K562 (cell line): Measurements from ENCODE around the gene STX19. TPM values are rescaled to one million over a fixed set of nuclear protein-coding genes. Genes with fewer than 3 reads are reported as not detected.

Experiments
- ATAC-seq: fragments of 200-7000 bp; cut with Tn5 transposase; 3 replicates; pipeline ENCODE4 v1.9.1; 2020; ENCODE audit warnings: moderate library complexity
- BruUV-seq: library from RNA; stranded (reverse); fragments of 400-500 nt; replicated peaks from 2 replicates; lab custom pipeline; 2021; lab: Mats Ljungman, UMichigan
- CTCF ChIA-PET: fragments of 300-600 bp; formaldehyde crosslinking; extraction: SDS; loops from one replicate; lab custom pipeline; 2021; ENCODE audit warnings: low intra/inter-chr PET ratio; lab: Yijun Ruan, JAX
- POLR2A ChIA-PET: fragments of 300-600, 350-650 bp; sonication (Branson Sonifier 250); formaldehyde crosslinking; extraction: SDS; loops from one replicate; lab custom pipeline; 2021; ENCODE audit warnings: antibody characterized with exemption, inconsistent platforms; lab: Yijun Ruan, JAX
- DNase-seq, 4 experiments: peaks; one replicate each; pipeline versions ENCODE4 v3.0.0 to v3.0.0-alpha.2; 2011 to 2018; ENCODE audit warnings: low spot score in 3 of 4, mixed read lengths in 3 of 4; ENCODE audit errors: extremely low read depth in 1 of 4
- FAIRE-seq: peaks from 2 replicates; lab custom pipeline; 2011; peaks lifted over from hg19 to GRCh38; lab: Jason Lieb, UNC
- H2AFZ ChIP-seq: 2 replicates; pipeline ENCODE4 v1.6.0; 2011; ENCODE audit warnings: low read depth, low read length, control low read depth, inconsistent platforms
- H3K27ac ChIP-seq: fragments of 200-600 bp; 3 replicates; pipeline ENCODE4 v1.8.0; 2011; ENCODE audit warnings: low read depth, mild to moderate bottlenecking, control low read depth, inconsistent platforms, low read length, moderate library complexity, mixed read lengths; ENCODE audit errors: extremely low read depth
- H3K27me3 ChIP-seq, 2 experiments: fragments of 300-600 bp in 1 of 2; 2 replicates in 1 of 2; 3 replicates in 1 of 2; pipeline versions ENCODE4 v1.6.0 to v1.8.0; 2011; ENCODE audit warnings: inconsistent platforms in 2 of 2, low read length in 2 of 2, mild to moderate bottlenecking in 1 of 2, mixed read lengths in 1 of 2, moderate library complexity in 1 of 2; ENCODE audit not compliant: control insufficient read depth in 2 of 2, insufficient read depth in 2 of 2
- H3K36me3 ChIP-seq: fragments of 300-600 bp; 3 replicates; pipeline ENCODE4 v1.8.0; 2011; ENCODE audit warnings: mild to moderate bottlenecking, low read length, inconsistent platforms; ENCODE audit not compliant: control insufficient read depth, insufficient read depth
- H3K4me1 ChIP-seq, 2 experiments: fragments of 200-600 bp in 1 of 2; replicated peaks in 1 of 2; 2 replicates in 1 of 2; 3 replicates in 1 of 2; pipeline versions ENCODE4 v1.5.1 to v1.8.0; 2011; ENCODE audit warnings: inconsistent platforms in 2 of 2, low read length in 2 of 2, mild to moderate bottlenecking in 1 of 2, mixed read lengths in 1 of 2, moderate library complexity in 1 of 2; ENCODE audit not compliant: control insufficient read depth in 2 of 2, insufficient read depth in 2 of 2
- H3K4me2 ChIP-seq: 2 replicates; pipeline ENCODE4 v1.6.1; 2011; ENCODE audit warnings: low read length, control low read depth, inconsistent platforms, mixed read lengths; ENCODE audit not compliant: insufficient read depth
- H3K4me3 ChIP-seq: fragments of 200-600 bp; sonication (generic), shearing (Covaris generic); 2 replicates; pipeline ENCODE4 v1.5.1; 2016; ENCODE audit warnings: control low read depth, inconsistent platforms
- H3K79me2 ChIP-seq: fragments of 200-600 bp; 3 replicates; pipeline ENCODE4 v1.8.0; 2011; ENCODE audit warnings: low read length, inconsistent platforms; ENCODE audit not compliant: control insufficient read depth, insufficient read depth
- H3K9ac ChIP-seq, 2 experiments: 2 replicates each; pipeline versions ENCODE4 v1.6.0 to v1.6.1; 2011; ENCODE audit warnings: low read depth in 2 of 2, low read length in 2 of 2, control low read depth in 1 of 2, inconsistent platforms in 1 of 2, mild to moderate bottlenecking in 1 of 2, mixed read lengths in 1 of 2; ENCODE audit not compliant: insufficient read depth in 1 of 2
- H3K9me1 ChIP-seq: one replicate; pipeline ENCODE4 v1.6.0; 2011; ENCODE audit warnings: inconsistent platforms, mild to moderate bottlenecking, low read length, moderate library complexity; ENCODE audit not compliant: control insufficient read depth, insufficient read depth
- H3K9me3 ChIP-seq: replicated peaks from 2 replicates; pipeline ENCODE4 v1.5.1; 2011; ENCODE audit warnings: low read depth, low read length, inconsistent platforms; ENCODE audit not compliant: control insufficient read depth, insufficient read depth
- H4K20me1 ChIP-seq: replicated peaks from 2 replicates; pipeline ENCODE4 v1.6.1; 2011; ENCODE audit warnings: low read length, inconsistent platforms, mixed read lengths; ENCODE audit not compliant: control insufficient read depth, insufficient read depth
- FOXA1 ChIP-seq: fragments of 450-650 bp; IDR thresholded peaks from 2 replicates; pipeline ENCODE4 v1.6.1; 2016; ENCODE audit warnings: mild to moderate bottlenecking, borderline replicate concordance
- MTA2 ChIP-seq: fragments of 450-650 bp; IDR thresholded peaks from 2 replicates; pipeline ENCODE4 v1.6.1; 2016; ENCODE audit warnings: low read depth
- NR3C1 ChIP-seq: sonication (generic); formaldehyde crosslinking; IDR thresholded peaks from 2 replicates; pipeline ENCODE4 v1.8.1; 2022; ENCODE audit warnings: missing genetic modification reagents
- PKNOX1 ChIP-seq: fragments of 450-650 bp; IDR thresholded peaks from 2 replicates; pipeline ENCODE4 v1.6.1; 2016
- SFPQ ChIP-seq: fragments of 200-400 bp; formaldehyde crosslinking; IDR thresholded peaks from 2 replicates; pipeline ENCODE4 v1.6.1; 2017; ENCODE audit warnings: mild to moderate bottlenecking, low read depth, low read length, moderate library complexity
- STAT6 ChIP-seq: sonication (generic); formaldehyde crosslinking; IDR thresholded peaks from 2 replicates; pipeline ENCODE4 v1.8.1; 2023; ENCODE audit warnings: mild to moderate bottlenecking, missing genetic modification reagents
- TAF1 ChIP-seq: IDR thresholded peaks from 2 replicates; pipeline ENCODE4 v1.6.1; 2011; ENCODE audit warnings: mild to moderate bottlenecking, low read length, moderate library complexity; ENCODE audit not compliant: insufficient read depth, control insufficient read depth, severe bottlenecking; ENCODE audit errors: extremely low read depth
- TRIM24 ChIP-seq, 2 experiments: fragments of 450-650 bp; IDR thresholded peaks; 2 replicates each; pipeline ENCODE4 v1.6.1; 2016
- ZBTB9 ChIP-seq: fragments of 450-650 bp; formaldehyde crosslinking; IDR thresholded peaks from 2 replicates; pipeline ENCODE4 v1.4.0; 2020; ENCODE audit warnings: mild to moderate bottlenecking, moderate library complexity
- ZNF785 ChIP-seq: fragments of 250-450 bp; sonication (Bioruptor Pico); IDR thresholded peaks from 2 replicates; pipeline ENCODE4 v1.4.0; 2020; ENCODE audit warnings: mild to moderate bottlenecking
- WGBS: fragments of 100-300 bp; shearing (Covaris generic); methylation state at CpG from one replicate; pipeline ENCODE4 v1.1.6; 2016; ENCODE audit warnings: low coverage, mixed read lengths; ENCODE audit not compliant: insufficient coverage; ENCODE audit errors: missing lambda C conversion rate; 5-methylcytosine and 5-hydroxymethylcytosine counted together
- in situ Hi-C: fragments of 300-500 bp; cut with MboI; formaldehyde crosslinking; loops from 4 replicates; pipeline ENCODE4 v1.15.0; 2018; ENCODE audit warnings: inconsistent platforms, mixed read lengths
- intact Hi-C: fragments of 100-400 bp; cut with micrococcal nuclease; formaldehyde crosslinking; loops from 2 replicates; pipeline ENCODE4 v1.14.2; 2022
- polyA plus RNA-seq, 8 experiments: library from polyadenylated mRNA; depleted of rRNA in 4 of 8; stranded (reverse) in 5 of 8; unstranded in 3 of 8; fragments of >200 nt; fragmentation: Nextera tagmentation in 2 of 8; fragmentation: Illumina TruSeq in 1 of 8; extraction: Ambion mirVana in 2 of 8; extraction: Trizol in 1 of 8; gene quantifications; 2 replicates each; pipeline versions ENCODE4 v1.2.1 to v1.2.3, GENCODE V29; 2011 to 2014; ENCODE audit warnings: inconsistent platforms in 1 of 8, missing spikeins in 1 of 8
- total RNA-seq, 7 experiments: library from RNA; depleted of rRNA in 6 of 7; stranded (reverse); fragments of >200 nt in 6 of 7; fragmentation: Illumina TruSeq in 2 of 7; extraction: Trizol in 2 of 7; gene quantifications; 2 replicates each; pipeline versions ENCODE4 v1.2.1 to v1.2.3, GENCODE V29; 2011 to 2021; ENCODE audit warnings: low replicate concordance in 1 of 7

Gene STX19
- total and polyA plus RNA-seq, 9 of the 15 experiments (the other 6 are each of a cell fraction or from before 2014, with no cell fraction given): 0.04 TPM; not detected in 8

GRCh38 chr3:94008253-94008652, 20.1 kb downstream of the STX19 start:
- no peak for DNase-seq
- ChIA-PET POLR2A (no interaction called here), CTCF (no interaction called here)
- H3K27me3 ChIP-seq: no peaks in the 10 kb centered on the region
- no peak for TF ChIP-seq SFPQ
- no peak for TF ChIP-seq PKNOX1
- no peak for TF ChIP-seq FOXA1
- TF ChIP-seq NR3C1 (CRISPR knock-in tag): no peak
- TF ChIP-seq ZNF785 (CRISPR knock-in tag): no peak
- no peak for TF ChIP-seq ZBTB9
- no peak for TF ChIP-seq MTA2
- no peak for TF ChIP-seq TAF1
- TF ChIP-seq TRIM24 (IDR thresholded peaks at IDR 0.05): no peak
- TF ChIP-seq STAT6: no peak
- BruUV-seq: no TSS peak
- peaks cover 13% of the 10 kb centered on the region; the same call in 1 of the 3 replicates for H3K36me3 ChIP-seq
- no peak for FAIRE-seq
- H3K4me1 ChIP-seq: no peaks in the 10 kb centered on the region
- no peak overlapping the region for H3K4me3 ChIP-seq
- H3K9me1 ChIP-seq: no peaks in the 10 kb centered on the region
- 0 out of 3 replicates have a peak, but pooled peaks cover 3% of the 10 kb centered on the region for H3K79me2 ChIP-seq
- H4K20me1 ChIP-seq: no peaks in the 10 kb centered on the region
- 83% methylated on average over 2 of the region's 2 CpGs for WGBS
- H2AFZ ChIP-seq: no peak overlapping the region
- intact Hi-C loops: no loop called here
- in situ Hi-C loops: no loop called here
- no peak for ATAC-seq
- no peak overlapping the region for H3K9ac ChIP-seq
- H3K4me2 ChIP-seq: no peak overlapping the region
- H3K27ac ChIP-seq: no peak overlapping the region
- H3K9me3 ChIP-seq: no peaks in the 10 kb centered on the region
